BE2C (cell line): ENCODE results near the gene TTC28.
A peak's percentile ranks its signal among the peaks of the same experiment; 100 is the strongest.
"Not testable (repeated sequence)": the region's sequence is repeated elsewhere in the genome, so short reads cannot be mapped to it uniquely, and the experiment has no call there.

Source experiments
- DNase-seq: peaks from one replicate; pipeline ENCODE4 v3.0.0-alpha.2; 2020
- H3K27me3 ChIP-seq: fragments of 250-450 bp; sonication (Bioruptor Pico); 2 replicates; pipeline ENCODE4 v1.5.1; 2020; ENCODE audit warnings: mild to moderate bottlenecking
- H3K36me3 ChIP-seq: fragments of 250-450 bp; sonication (Bioruptor Pico); 2 replicates; pipeline ENCODE4 v1.5.1; 2020; ENCODE audit warnings: mild to moderate bottlenecking
- H3K4me1 ChIP-seq: fragments of 250-450 bp; sonication (Bioruptor Pico); 2 replicates; pipeline ENCODE4 v1.5.1; 2020
- H3K4me3 ChIP-seq: 2 replicates; pipeline ENCODE4 v1.5.1; 2011; ENCODE audit warnings: low read depth, low read length
- H3K9me3 ChIP-seq: fragments of 250-450 bp; sonication (Bioruptor Pico); 2 replicates; pipeline ENCODE4 v1.5.1; 2020
- TF ChIP-seq, protein P1 (sequence below): IDR thresholded peaks from 2 replicates; pipeline ENCODE4 v1.5.1; 2012; ENCODE audit warnings: mild to moderate bottlenecking, low read depth, low read length

TTC28 gene

DNA sequence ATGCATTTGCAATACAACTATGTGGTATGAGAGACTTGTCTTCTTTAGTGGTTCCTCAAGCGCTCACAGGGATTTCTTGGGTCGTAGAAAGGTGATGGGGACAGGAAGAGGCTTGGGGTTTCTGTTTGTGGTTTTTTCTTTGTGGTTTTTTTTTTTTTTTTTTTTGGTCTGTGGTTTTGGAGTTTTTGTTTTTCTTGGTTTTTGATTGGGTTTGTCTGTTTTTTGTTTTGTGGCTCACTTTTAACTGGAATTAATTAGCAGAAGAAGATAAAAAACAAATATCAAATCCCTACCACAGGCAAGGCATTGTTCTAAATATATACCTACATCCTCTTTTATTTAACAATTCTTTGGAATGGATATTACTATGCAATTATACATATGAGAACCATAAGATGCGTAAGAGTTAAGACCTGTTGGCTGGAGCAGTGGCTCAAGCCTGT, 5.5 kb downstream of the TTC28 start:
- TF ChIP-seq, protein P1, sequence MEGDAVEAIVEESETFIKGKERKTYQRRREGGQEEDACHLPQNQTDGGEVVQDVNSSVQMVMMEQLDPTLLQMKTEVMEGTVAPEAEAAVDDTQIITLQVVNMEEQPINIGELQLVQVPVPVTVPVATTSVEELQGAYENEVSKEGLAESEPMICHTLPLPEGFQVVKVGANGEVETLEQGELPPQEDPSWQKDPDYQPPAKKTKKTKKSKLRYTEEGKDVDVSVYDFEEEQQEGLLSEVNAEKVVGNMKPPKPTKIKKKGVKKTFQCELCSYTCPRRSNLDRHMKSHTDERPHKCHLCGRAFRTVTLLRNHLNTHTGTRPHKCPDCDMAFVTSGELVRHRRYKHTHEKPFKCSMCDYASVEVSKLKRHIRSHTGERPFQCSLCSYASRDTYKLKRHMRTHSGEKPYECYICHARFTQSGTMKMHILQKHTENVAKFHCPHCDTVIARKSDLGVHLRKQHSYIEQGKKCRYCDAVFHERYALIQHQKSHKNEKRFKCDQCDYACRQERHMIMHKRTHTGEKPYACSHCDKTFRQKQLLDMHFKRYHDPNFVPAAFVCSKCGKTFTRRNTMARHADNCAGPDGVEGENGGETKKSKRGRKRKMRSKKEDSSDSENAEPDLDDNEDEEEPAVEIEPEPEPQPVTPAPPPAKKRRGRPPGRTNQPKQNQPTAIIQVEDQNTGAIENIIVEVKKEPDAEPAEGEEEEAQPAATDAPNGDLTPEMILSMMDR = no peak
- no peak for DNase-seq

DNA sequence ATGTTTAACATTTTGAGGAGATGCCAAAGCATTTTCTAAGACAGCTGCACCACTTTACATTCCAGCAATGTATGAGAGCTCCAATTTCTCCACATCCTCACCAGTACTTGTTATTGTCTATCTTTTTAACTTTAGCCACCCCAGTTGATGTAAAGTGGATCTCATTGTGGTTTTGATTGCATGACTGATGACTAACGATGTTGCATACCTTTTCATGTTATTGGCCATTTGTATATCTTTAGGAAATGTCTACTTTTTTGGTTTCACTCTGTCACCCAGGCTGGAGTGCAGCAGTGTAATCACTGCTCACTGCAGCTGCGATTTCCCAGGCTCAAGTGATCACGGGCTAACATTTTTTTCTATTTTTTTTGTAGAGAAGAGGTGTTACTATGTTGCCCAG, 8.9 kb downstream of the TTC28 start:
- Histone ChIP-seq H3K27me3 (no peaks in the 10 kb centered on the region), H3K4me1 (no peaks in the 10 kb centered on the region), H3K9me3 (no peaks in the 10 kb centered on the region), H3K36me3 (peaks cover 2% of the 10 kb centered on the region; the same call in 1 of the 2 replicates), H3K4me3 (no peak overlapping the region)
- no peak for DNase-seq
- TF ChIP-seq, protein P1 = no peak

More for the DNA sequence above, 5.5 kb downstream of the TTC28 start:
- no peaks in the 10 kb centered on the region for H3K9me3 ChIP-seq
- H3K36me3 ChIP-seq = peaks cover 2% of the 10 kb centered on the region; the same call in 1 of the 2 replicates
- no peaks in the 10 kb centered on the region for H3K4me1 ChIP-seq
- no peaks in the 10 kb centered on the region for H3K27me3 ChIP-seq
- H3K4me3 ChIP-seq = no peak overlapping the region

DNA sequence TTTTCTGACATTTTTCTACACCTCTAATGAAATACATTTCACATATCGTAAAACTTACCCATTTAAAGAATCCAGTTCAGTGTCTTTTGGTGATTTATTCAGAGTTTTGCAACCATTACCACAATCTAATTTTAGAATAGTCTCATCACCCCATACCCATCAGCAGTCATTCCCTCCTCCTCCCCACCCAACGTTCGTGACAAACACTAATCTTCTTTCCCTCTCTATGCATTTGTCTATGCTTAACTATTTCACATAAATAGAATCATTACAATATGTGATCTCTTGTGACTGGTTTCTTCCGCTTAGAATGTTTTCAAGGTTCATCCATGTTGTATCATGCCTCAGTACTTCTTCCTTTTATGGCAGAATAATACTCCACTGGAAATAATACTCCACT, 9.5 kb downstream of the TTC28 start:
- DNase-seq = no peak
- H3K27me3 ChIP-seq = no peaks in the 10 kb centered on the region
- TF ChIP-seq, protein P1 = no peak
- H3K9me3 ChIP-seq = no peaks in the 10 kb centered on the region
- H3K4me1 ChIP-seq = no peaks in the 10 kb centered on the region
- H3K36me3 ChIP-seq = peaks cover 2% of the 10 kb centered on the region; the same call in 1 of the 2 replicates
- no peak overlapping the region for H3K4me3 ChIP-seq

DNA sequence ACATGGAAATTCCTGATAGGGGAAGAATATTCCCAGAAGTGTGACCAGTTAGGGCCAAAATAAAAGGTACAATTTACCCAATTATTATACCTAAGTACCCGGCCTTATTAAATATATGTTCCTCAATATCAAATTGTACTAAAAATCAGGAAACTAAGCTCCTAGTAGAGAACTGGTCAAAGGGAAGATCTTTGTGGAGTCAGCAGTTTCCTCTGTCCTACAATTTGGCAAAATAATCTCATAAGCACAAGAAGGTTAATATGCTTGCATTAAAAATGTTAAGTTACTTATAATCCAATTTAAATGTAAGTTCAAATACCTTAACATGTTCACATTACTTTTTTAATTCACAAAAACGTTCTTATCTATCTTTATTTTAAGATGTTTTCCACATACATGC, 10.3 kb downstream of the TTC28 start:
- peaks cover 2% of the 10 kb centered on the region; the same call in 1 of the 2 replicates for H3K36me3 ChIP-seq
- H3K4me1 ChIP-seq = no peaks in the 10 kb centered on the region
- no peaks in the 10 kb centered on the region for H3K9me3 ChIP-seq
- DNase-seq = no peak
- no peak overlapping the region for H3K4me3 ChIP-seq
- H3K27me3 ChIP-seq = no peaks in the 10 kb centered on the region
- TF ChIP-seq, protein P1 = no peak

DNA sequence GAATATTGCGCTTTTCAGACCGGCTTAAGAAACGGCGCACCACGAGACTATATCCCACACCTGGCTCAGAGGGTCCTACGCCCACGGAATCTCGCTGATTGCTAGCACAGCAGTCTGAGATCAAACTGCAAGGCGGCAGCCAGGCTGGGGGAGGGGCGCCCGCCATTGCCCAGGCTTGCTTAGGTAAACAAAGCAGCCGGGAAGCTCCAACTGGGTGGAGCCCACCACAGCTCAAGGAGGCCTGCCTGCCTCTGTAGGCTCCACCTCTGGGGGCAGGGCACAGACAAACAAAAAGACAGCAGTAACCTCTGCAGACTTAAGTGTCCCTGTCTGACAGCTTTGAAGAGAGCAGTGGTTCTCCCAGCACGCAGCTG, 16.1 kb downstream of the TTC28 start:
- not testable (repeated sequence) for H3K4me3 ChIP-seq, H3K27me3 ChIP-seq, DNase-seq, H3K4me1 ChIP-seq, H3K9me3 ChIP-seq, H3K36me3 ChIP-seq

DNA sequence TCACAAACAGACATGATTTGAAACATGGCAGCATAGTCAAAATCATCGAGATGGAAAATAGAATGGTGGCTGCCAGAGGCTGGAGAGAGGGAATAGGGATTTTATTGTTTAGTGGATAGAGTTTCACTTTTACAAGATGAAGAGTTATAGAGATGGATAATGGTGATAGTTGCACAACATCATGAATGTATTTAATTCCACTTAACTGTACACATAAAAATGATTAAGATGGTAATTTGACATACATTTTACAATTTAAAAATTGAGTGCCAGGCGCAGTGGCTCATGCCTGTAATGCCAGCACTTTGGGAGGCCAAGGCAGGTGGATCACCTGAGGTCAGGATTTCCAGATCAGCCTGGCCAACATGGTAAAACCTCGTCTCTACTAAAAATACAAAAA, 21.2 kb downstream of the TTC28 start:
- no peak for DNase-seq
- Histone ChIP-seq H3K4me1 (peaks cover 10% of the 10 kb centered on the region), H3K36me3 (no peaks in the 10 kb centered on the region), H3K4me3 (no peak overlapping the region), H3K27me3 (no peaks in the 10 kb centered on the region), H3K9me3 (no peaks in the 10 kb centered on the region)
- TF ChIP-seq, protein P1 = no peak

DNA sequence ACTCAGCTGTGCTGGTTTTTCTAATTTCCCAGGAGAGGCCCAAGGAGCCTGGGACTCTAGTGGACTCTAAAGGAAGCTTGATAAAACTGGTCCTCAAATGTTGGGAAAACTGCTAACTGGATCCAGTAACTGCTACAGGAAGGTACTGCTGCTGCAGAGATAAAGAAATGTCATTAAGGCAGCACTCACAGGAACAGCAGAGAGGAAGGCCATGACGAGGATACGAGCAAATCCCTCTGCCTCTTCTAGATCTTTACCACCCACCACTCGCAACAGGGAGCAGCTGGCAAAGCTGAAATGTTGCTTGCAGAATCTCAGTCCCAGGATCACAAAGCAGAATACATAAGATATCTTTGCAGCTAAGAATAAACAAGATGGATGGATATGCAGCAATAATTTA, 23.5 kb downstream of the TTC28 start:
- peak overlapping the region; percentile 33 for H3K4me3 ChIP-seq
- H3K9me3 ChIP-seq = no peaks in the 10 kb centered on the region
- peaks cover 10% of the 10 kb centered on the region for H3K4me1 ChIP-seq
- H3K36me3 ChIP-seq = no peaks in the 10 kb centered on the region
- H3K27me3 ChIP-seq = no peaks in the 10 kb centered on the region
- peak; percentile 51 for DNase-seq
- TF ChIP-seq, protein P1 = no peak
